GM12878 (cell line): Measurements from ENCODE around the gene EXOC3L4. TPM values are rescaled to one million over a fixed set of nuclear protein-coding genes. Genes with fewer than 3 reads are reported as not detected.

Source experiments
- ATAC-seq: fragments of 200-7000 bp; cut with Tn5 transposase; 3 replicates; pipeline ENCODE4 v1.9.1; 2020; ENCODE audit warnings: mild to moderate bottlenecking, moderate library complexity
- BruUV-seq: library from RNA; stranded (reverse); fragments of 400-500 nt; replicated peaks from 2 replicates; lab custom pipeline; 2021; lab: Mats Ljungman, UMichigan
- CTCF ChIA-PET: fragments of 300-600 bp; sonication (Branson Sonifier 250); formaldehyde crosslinking; extraction: SDS; loops from one replicate; lab custom pipeline; 2021; ENCODE audit warnings: inconsistent platforms; lab: Yijun Ruan, JAX
- POLR2A ChIA-PET: fragments of 350-600 bp; formaldehyde crosslinking; extraction: SDS; loops from one replicate; lab custom pipeline; 2021; ENCODE audit warnings: inconsistent platforms; lab: Charles Lee
- RAD21 ChIA-PET: fragments of 300-600 bp; sonication (Branson Sonifier 250); formaldehyde crosslinking; loops from one replicate; lab custom pipeline; 2023; ENCODE audit warnings: antibody characterized with exemption; ENCODE audit not compliant: unreplicated experiment; lab: Charles Lee
- SMC1A ChIA-PET: fragments of 300-600 bp; sonication (Branson Sonifier 250); formaldehyde crosslinking; loops from one replicate; lab custom pipeline; 2023; ENCODE audit not compliant: unreplicated experiment, uncharacterized antibody; lab: Charles Lee
- DNase-seq: peaks from one replicate; pipeline ENCODE4 v3.0.0-alpha.2; 2011; ENCODE audit warnings: low read depth, low spot score
- FAIRE-seq: peaks from 3 replicates; lab custom pipeline; 2011; peaks lifted over from hg19 to GRCh38; lab: Jason Lieb, UNC
- H2AFZ ChIP-seq: 2 replicates; pipeline ENCODE4 v1.6.0; 2011; ENCODE audit warnings: low read depth, low read length, control low read depth; ENCODE audit not compliant: control insufficient read depth
- H3K27ac ChIP-seq: 2 replicates; pipeline ENCODE4 v1.5.1; 2011; ENCODE audit warnings: control low read depth; ENCODE audit not compliant: control insufficient read depth, insufficient read depth
- H3K27me3 ChIP-seq, 2 experiments: replicated peaks in 1 of 2; 2 replicates each; pipeline versions ENCODE4 v1.6.0 to v1.6.1; 2011; ENCODE audit warnings: low read length in 1 of 2; ENCODE audit not compliant: control insufficient read depth in 2 of 2, insufficient read depth in 2 of 2
- H3K36me3 ChIP-seq, 2 experiments: 2 replicates each; pipeline ENCODE4 v1.5.1; 2011; ENCODE audit warnings: low read length in 1 of 2; ENCODE audit not compliant: control insufficient read depth in 2 of 2, insufficient read depth in 2 of 2
- H3K4me1 ChIP-seq: 2 replicates; pipeline ENCODE4 v1.6.1; 2011; ENCODE audit warnings: mild to moderate bottlenecking, low read length, moderate library complexity, mixed read lengths; ENCODE audit not compliant: control insufficient read depth, insufficient read depth
- H3K4me2 ChIP-seq: 2 replicates; pipeline ENCODE4 v1.6.0; 2011; ENCODE audit warnings: control low read depth; ENCODE audit not compliant: control insufficient read depth, insufficient read depth
- H3K4me3 ChIP-seq: fragments of 200-600 bp; sonication (generic); 2 replicates; pipeline ENCODE4 v1.5.1; 2016
- H3K79me2 ChIP-seq: 2 replicates; pipeline ENCODE4 v1.6.0; 2011; ENCODE audit warnings: low read length; ENCODE audit not compliant: control insufficient read depth, insufficient read depth
- H3K9ac ChIP-seq: 2 replicates; pipeline ENCODE4 v1.8.0; 2011; ENCODE audit warnings: low read length, control low read depth, mixed read lengths; ENCODE audit not compliant: control insufficient read depth, insufficient read depth
- H3K9me3 ChIP-seq: replicated peaks from 3 replicates; pipeline ENCODE4 v1.5.1; 2011; ENCODE audit warnings: mild to moderate bottlenecking, low read length; ENCODE audit not compliant: control insufficient read depth, insufficient read depth
- H4K20me1 ChIP-seq: 2 replicates; pipeline ENCODE4 v1.6.0; 2011; ENCODE audit not compliant: control insufficient read depth, insufficient read depth
- BHLHE40 ChIP-seq, 2 experiments: fragments of 450-650 bp in 1 of 2; IDR thresholded peaks; 2 replicates each; pipeline ENCODE4 v1.6.1; 2011 to 2017; ENCODE audit warnings: low read depth in 2 of 2, borderline replicate concordance in 1 of 2, improper control_type of control experiment in 1 of 2, low read length in 1 of 2, mild to moderate bottlenecking in 1 of 2
- WGBS: methylation state at CpG from one replicate; pipeline ENCODE4 v1.1.6; 2016; ENCODE audit warnings: low lambda C conversion rate; ENCODE audit not compliant: insufficient replicate concordance, insufficient coverage; ENCODE audit errors: missing lambda C conversion rate; 5-methylcytosine and 5-hydroxymethylcytosine counted together
- in situ Hi-C: fragments of 300-500 bp; cut with MboI; formaldehyde crosslinking; loops from 9 replicates; pipeline ENCODE4 v1.14.3; 2018; ENCODE audit warnings: mixed read lengths
- intact Hi-C: fragments of 100-400 bp; cut with micrococcal nuclease; formaldehyde crosslinking; loops from one replicate; pipeline ENCODE4 v1.14.2; 2022; ENCODE audit not compliant: unreplicated experiment
- polyA plus RNA-seq, 11 experiments: library from polyadenylated mRNA; depleted of rRNA in 4 of 11; unstranded in 6 of 11; stranded (reverse) in 5 of 11; fragments of >200 nt; fragmentation: Nextera tagmentation in 4 of 11; fragmentation: Illumina TruSeq in 1 of 11; extraction: Ambion mirVana in 4 of 11; extraction: Trizol in 1 of 11; gene quantifications; 1 replicate in 1 of 11; 2 replicates in 10 of 11; pipeline versions ENCODE4 v1.2.1 to v1.2.3, GENCODE V29; 2011 to 2016; ENCODE audit warnings: inconsistent platforms in 2 of 11, missing spikeins in 2 of 11, low read depth in 1 of 11
- total RNA-seq, 4 experiments: library from RNA; depleted of rRNA in 3 of 4; stranded (reverse); fragments of >200 nt in 3 of 4; fragmentation: Illumina TruSeq in 1 of 4; extraction: Trizol in 1 of 4; gene quantifications; 2 replicates each; pipeline versions ENCODE4 v1.2.1 to v1.2.3, GENCODE V29; 2013 to 2021
- TF ChIP-seq, protein P1 (sequence below): IDR thresholded peaks from 2 replicates; pipeline ENCODE4 v1.6.1; 2012; ENCODE audit warnings: improper control_type of control experiment, low read depth, low read length; ENCODE audit not compliant: insufficient replicate concordance

EXOC3L4 gene
- total and polyA plus RNA-seq, 10 of the 15 experiments (the other 5 are each of a cell fraction or from before 2014, with no cell fraction given), result not detected

DNA sequence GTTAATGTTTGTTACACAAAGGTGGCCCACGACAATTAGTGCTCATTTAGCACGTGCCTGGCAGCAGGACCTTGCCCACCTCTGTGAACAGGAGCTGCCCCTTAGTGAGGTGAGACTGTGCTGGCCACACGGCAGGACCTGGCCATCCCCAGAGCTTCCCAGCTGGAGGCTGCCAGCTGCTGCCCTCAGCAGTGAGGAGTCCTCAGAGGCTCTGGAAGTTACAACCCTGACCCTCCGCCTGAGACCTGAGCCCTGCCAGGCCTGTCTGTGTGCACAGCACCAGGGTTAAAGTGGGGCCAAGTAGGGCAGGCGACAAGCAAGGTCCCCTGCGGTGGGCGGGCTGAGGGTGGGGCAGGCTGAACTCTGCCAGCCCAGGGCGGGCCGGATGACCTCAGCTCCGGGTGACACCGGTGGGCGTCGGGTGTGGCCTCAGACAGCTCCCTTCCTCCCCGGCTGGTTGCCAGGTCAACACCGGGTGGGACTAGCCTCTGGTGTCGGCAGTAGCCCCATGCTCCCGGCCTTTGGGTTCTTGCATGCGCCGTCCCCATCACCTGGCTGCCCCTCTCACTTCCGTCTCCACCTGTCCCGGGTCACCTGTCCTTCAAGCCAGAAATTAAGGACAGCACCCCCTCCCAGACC lies 19.7 kb upstream of the EXOC3L4 start:
- Histone ChIP-seq H2AFZ (peak overlapping the region; percentile 84; the same call in 1 of the 2 replicates), H3K9me3 (no peaks in the 10 kb centered on the region), H3K4me3 (peak overlapping the region; percentile 67; the same call in 1 of the 2 replicates), H3K27ac (no peak overlapping the region), H3K4me1 (peaks cover 8% of the 10 kb centered on the region), H3K4me2 (peak overlapping the region; percentile 84), H3K9ac (no peak overlapping the region; the same call in 1 of the 2 replicates), H3K36me3 (no peaks in the 10 kb centered on the region), H4K20me1 (no peaks in the 10 kb centered on the region), H3K27me3 (no peaks in the 10 kb centered on the region; a peak in 2 of 4 replicates), H3K79me2 (no peaks in the 10 kb centered on the region)
- intact Hi-C loops (loop anchor here (1.0 kb wide), 1 partner anchor 65 kb away; no protein-coding TSS in a partner anchor), in situ Hi-C loops (loop anchor here (5.0 kb wide), 1 partner anchor 217 kb away; no protein-coding TSS in a partner anchor)
- ChIA-PET POLR2A (no interaction called here), CTCF (interaction anchor here (0.8 to 4.3 kb wide), 13 partner anchors 21 to 380 kb away, joined by 3 to 25 read pairs (median 7); partner anchors contain the start of gene EXOC3L4), SMC1A (interaction anchor here (0.8 to 2.2 kb wide), 10 partner anchors 9 to 424 kb away, joined by 3 to 7 read pairs (median 4); no protein-coding TSS in a partner anchor), RAD21 (interaction anchor here (0.6 to 2.3 kb wide), 10 partner anchors 13 to 382 kb away, joined by 3 to 14 read pairs (median 6); no protein-coding TSS in a partner anchor)
- DNase-seq, result no peak
- TF ChIP-seq, protein P1, sequence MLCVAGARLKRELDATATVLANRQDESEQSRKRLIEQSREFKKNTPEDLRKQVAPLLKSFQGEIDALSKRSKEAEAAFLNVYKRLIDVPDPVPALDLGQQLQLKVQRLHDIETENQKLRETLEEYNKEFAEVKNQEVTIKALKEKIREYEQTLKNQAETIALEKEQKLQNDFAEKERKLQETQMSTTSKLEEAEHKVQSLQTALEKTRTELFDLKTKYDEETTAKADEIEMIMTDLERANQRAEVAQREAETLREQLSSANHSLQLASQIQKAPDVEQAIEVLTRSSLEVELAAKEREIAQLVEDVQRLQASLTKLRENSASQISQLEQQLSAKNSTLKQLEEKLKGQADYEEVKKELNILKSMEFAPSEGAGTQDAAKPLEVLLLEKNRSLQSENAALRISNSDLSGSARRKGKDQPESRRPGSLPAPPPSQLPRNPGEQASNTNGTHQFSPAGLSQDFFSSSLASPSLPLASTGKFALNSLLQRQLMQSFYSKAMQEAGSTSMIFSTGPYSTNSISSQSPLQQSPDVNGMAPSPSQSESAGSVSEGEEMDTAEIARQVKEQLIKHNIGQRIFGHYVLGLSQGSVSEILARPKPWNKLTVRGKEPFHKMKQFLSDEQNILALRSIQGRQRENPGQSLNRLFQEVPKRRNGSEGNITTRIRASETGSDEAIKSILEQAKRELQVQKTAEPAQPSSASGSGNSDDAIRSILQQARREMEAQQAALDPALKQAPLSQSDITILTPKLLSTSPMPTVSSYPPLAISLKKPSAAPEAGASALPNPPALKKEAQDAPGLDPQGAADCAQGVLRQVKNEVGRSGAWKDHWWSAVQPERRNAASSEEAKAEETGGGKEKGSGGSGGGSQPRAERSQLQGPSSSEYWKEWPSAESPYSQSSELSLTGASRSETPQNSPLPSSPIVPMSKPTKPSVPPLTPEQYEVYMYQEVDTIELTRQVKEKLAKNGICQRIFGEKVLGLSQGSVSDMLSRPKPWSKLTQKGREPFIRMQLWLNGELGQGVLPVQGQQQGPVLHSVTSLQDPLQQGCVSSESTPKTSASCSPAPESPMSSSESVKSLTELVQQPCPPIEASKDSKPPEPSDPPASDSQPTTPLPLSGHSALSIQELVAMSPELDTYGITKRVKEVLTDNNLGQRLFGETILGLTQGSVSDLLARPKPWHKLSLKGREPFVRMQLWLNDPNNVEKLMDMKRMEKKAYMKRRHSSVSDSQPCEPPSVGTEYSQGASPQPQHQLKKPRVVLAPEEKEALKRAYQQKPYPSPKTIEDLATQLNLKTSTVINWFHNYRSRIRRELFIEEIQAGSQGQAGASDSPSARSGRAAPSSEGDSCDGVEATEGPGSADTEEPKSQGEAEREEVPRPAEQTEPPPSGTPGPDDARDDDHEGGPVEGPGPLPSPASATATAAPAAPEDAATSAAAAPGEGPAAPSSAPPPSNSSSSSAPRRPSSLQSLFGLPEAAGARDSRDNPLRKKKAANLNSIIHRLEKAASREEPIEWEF, result no peak
- 0 out of 4 replicates have a peak, but pooled peaks of 1 of the 2 experiments have one; percentile 1 for TF ChIP-seq BHLHE40 (IDR thresholded peaks at IDR 0.05; ENCODE audit: borderline replicate concordance in 1 of 2, low read depth in 2 of 2, low read length in 1 of 2)
- no peak for FAIRE-seq
- WGBS, result 16% methylated on average over 17 of the region's 21 CpGs
- ATAC-seq, result peak; percentile 2; the same call in 1 of the 3 replicates
- BruUV-seq, result no TSS peak
